ENCODE results near the gene PIGQ.

The PIGQ gene

DNA sequence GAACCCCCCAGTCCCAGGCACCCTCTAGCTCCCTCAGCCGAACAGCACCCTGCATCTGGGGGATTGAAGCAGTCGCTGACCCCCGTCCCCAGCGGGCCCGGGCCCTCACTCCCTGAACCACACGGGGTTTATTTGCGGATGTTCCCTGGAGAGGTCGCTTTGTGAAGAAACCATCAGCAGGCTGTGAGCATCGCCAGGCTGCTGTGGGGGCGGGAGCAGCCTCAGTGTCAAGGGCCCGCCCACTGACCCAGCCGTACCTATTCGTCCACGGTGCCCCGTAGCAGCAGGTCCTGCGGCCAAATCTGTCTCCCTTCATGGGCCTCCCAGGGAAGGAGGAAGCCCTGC is 13.7 kb downstream of the PIGQ start:
- Histone ChIP-seq H3K36me3 (ENCODE audit: low read length) (no peaks in the 10 kb centered on the region), H4K20me1 (ENCODE audit: low read depth, low read length) (no peaks in the 10 kb centered on the region), H3K4me2 (ENCODE audit: low read depth, low read length, poor library complexity, severe bottlenecking) (no peak overlapping the region), H3F3A (ENCODE audit: insufficient read depth) (no peaks in the 10 kb centered on the region; the same call in 1 of the 2 replicates), H3K4me3 (ENCODE audit: insufficient read depth, low read length, poor library complexity, severe bottlenecking) (no peak overlapping the region), H2AFZ (ENCODE audit: low read depth, low read length, severe bottlenecking) (no peak overlapping the region), H3K27ac (ENCODE audit: low read depth, low read length) (no peak overlapping the region), H3K9me3 (ENCODE audit: insufficient read depth, low read length) (no peaks in the 10 kb centered on the region), H3K79me2 (ENCODE audit: insufficient read depth, low read length) (no peaks in the 10 kb centered on the region), H3K27me3 (ENCODE audit: low read length) (no peaks in the 10 kb centered on the region), H3K9me2 (replicated peaks; ENCODE audit: insufficient read depth, low read length) (no peaks in the 10 kb centered on the region), H3K9ac (ENCODE audit: low read length) (no peak overlapping the region)
- TF ChIP-seq, protein P1, sequence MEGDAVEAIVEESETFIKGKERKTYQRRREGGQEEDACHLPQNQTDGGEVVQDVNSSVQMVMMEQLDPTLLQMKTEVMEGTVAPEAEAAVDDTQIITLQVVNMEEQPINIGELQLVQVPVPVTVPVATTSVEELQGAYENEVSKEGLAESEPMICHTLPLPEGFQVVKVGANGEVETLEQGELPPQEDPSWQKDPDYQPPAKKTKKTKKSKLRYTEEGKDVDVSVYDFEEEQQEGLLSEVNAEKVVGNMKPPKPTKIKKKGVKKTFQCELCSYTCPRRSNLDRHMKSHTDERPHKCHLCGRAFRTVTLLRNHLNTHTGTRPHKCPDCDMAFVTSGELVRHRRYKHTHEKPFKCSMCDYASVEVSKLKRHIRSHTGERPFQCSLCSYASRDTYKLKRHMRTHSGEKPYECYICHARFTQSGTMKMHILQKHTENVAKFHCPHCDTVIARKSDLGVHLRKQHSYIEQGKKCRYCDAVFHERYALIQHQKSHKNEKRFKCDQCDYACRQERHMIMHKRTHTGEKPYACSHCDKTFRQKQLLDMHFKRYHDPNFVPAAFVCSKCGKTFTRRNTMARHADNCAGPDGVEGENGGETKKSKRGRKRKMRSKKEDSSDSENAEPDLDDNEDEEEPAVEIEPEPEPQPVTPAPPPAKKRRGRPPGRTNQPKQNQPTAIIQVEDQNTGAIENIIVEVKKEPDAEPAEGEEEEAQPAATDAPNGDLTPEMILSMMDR (IDR thresholded peaks at IDR 0.05; ENCODE audit: insufficient read depth, low read length, poor library complexity, severe bottlenecking), result no peak
- no peak for TF ChIP-seq EZH2phosphoT487 (conservative IDR thresholded peaks at IDR 0.05; ENCODE audit: low read length)

- Histone ChIP-seq H3K27me3 (ENCODE audit: low read length) (no peaks in the 10 kb centered on the region), H3K9ac (ENCODE audit: low read length) (no peak overlapping the region), H3K4me3 (ENCODE audit: insufficient read depth, low read length, poor library complexity, severe bottlenecking) (no peak overlapping the region), H3K27ac (ENCODE audit: low read depth, low read length) (no peak overlapping the region), H3K4me2 (ENCODE audit: low read depth, low read length, poor library complexity, severe bottlenecking) (no peak overlapping the region), H3K79me2 (ENCODE audit: insufficient read depth, low read length) (no peaks in the 10 kb centered on the region), H4K20me1 (ENCODE audit: low read depth, low read length) (no peaks in the 10 kb centered on the region), H2AFZ (ENCODE audit: low read depth, low read length, severe bottlenecking) (no peak overlapping the region), H3K9me3 (ENCODE audit: insufficient read depth, low read length) (no peaks in the 10 kb centered on the region), H3F3A (ENCODE audit: insufficient read depth) (no peaks in the 10 kb centered on the region; the same call in 1 of the 2 replicates), H3K36me3 (ENCODE audit: low read length) (no peaks in the 10 kb centered on the region), H3K9me2 (replicated peaks; ENCODE audit: insufficient read depth, low read length) (no peaks in the 10 kb centered on the region)
- TF ChIP-seq, protein P1 (IDR thresholded peaks at IDR 0.05; ENCODE audit: insufficient read depth, low read length, poor library complexity, severe bottlenecking), result no peak
- TF ChIP-seq EZH2phosphoT487 (conservative IDR thresholded peaks at IDR 0.05; ENCODE audit: low read length), result no peak
Measured at GRCh38 chr16:583815-584591, 14.2 kb downstream of the PIGQ start.

DNA sequence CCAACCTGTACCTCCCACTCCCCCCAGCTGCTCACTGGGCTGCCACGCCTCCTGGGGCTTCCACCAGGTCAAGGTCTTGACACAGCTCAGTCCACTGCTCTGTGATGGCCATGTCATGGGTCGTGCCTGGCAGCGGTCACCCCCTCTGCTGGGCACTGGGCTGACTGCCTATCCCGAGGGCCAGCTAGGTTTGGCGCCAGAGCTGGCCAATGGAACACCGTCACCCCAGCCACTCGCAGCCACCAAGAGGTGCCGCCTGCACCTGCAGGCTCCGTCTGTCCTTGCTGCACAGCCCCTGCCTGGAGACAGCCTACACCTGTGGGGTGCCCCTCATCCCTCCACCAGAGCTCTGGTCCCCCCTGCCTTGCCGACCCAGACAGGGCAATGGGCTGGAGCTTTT is 15.6 kb downstream of the PIGQ start:
- Histone ChIP-seq H3K4me2 (ENCODE audit: low read depth, low read length, poor library complexity, severe bottlenecking) (no peak overlapping the region), H3K27me3 (ENCODE audit: low read length) (no peaks in the 10 kb centered on the region), H3K79me2 (ENCODE audit: insufficient read depth, low read length) (no peaks in the 10 kb centered on the region), H3K27ac (ENCODE audit: low read depth, low read length) (no peak overlapping the region), H3K4me3 (ENCODE audit: insufficient read depth, low read length, poor library complexity, severe bottlenecking) (no peak overlapping the region), H3K9me2 (replicated peaks; ENCODE audit: insufficient read depth, low read length) (no peaks in the 10 kb centered on the region), H3K9me3 (ENCODE audit: insufficient read depth, low read length) (no peaks in the 10 kb centered on the region), H3K36me3 (ENCODE audit: low read length) (no peaks in the 10 kb centered on the region), H4K20me1 (ENCODE audit: low read depth, low read length) (no peaks in the 10 kb centered on the region), H3K9ac (ENCODE audit: low read length) (no peak overlapping the region), H3F3A (ENCODE audit: insufficient read depth) (no peaks in the 10 kb centered on the region; the same call in 1 of the 2 replicates), H2AFZ (ENCODE audit: low read depth, low read length, severe bottlenecking) (no peak overlapping the region)
- TF ChIP-seq EZH2phosphoT487 (conservative IDR thresholded peaks at IDR 0.05; ENCODE audit: low read length), result no peak
- TF ChIP-seq, protein P1 (IDR thresholded peaks at IDR 0.05; ENCODE audit: insufficient read depth, low read length, poor library complexity, severe bottlenecking), result no peak
